WTC11 (cell line): ENCODE measurements around the gene NFIA. TPM values are rescaled to one million over a fixed set of nuclear protein-coding genes. Genes with fewer than 3 reads are reported as not detected.
A peak's percentile ranks its signal among the peaks of the same experiment; 100 is the strongest.

Experiments
- ATAC-seq: fragments of 200-7000 bp; cut with Tn5 transposase; 2 replicates; pipeline ENCODE4 v1.10.0; 2021; ENCODE audit warnings: mild to moderate bottlenecking, moderate library complexity
- CTCF ChIA-PET: fragments of 300-600 bp; sonication (Branson Sonifier 250); formaldehyde crosslinking; loops from one replicate; lab custom pipeline; 2021; ENCODE audit warnings: antibody characterized with exemption; lab: Charles Lee
- POLR2A ChIA-PET: fragments of 350-600 bp; sonication (Branson Sonifier 250); formaldehyde crosslinking; loops from one replicate; lab custom pipeline; 2021; ENCODE audit warnings: antibody characterized with exemption; lab: Charles Lee
- DNase-seq: peaks from one replicate; pipeline ENCODE4 v3.0.0; 2021; ENCODE audit warnings: low spot score
- H3K27ac Mint-ChIP-seq: 2 replicates; pipeline ENCODE4 v1.8.0; 2021; ENCODE audit warnings: mixed read lengths
- H3K27me3 Mint-ChIP-seq: 2 replicates; pipeline ENCODE4 v1.8.0; 2021; ENCODE audit warnings: low read depth, mild to moderate bottlenecking, moderate library complexity, mixed read lengths
- H3K36me3 Mint-ChIP-seq: 2 replicates; pipeline ENCODE4 v1.8.0; 2021; ENCODE audit warnings: mixed read lengths
- H3K4me1 Mint-ChIP-seq: 2 replicates; pipeline ENCODE4 v1.8.0; 2022; ENCODE audit warnings: mixed read lengths
- H3K4me3 Mint-ChIP-seq: 2 replicates; pipeline ENCODE4 v1.8.0; 2021; ENCODE audit warnings: mild to moderate bottlenecking, moderate library complexity, mixed read lengths
- H3K9me3 Mint-ChIP-seq: 2 replicates; pipeline ENCODE4 v1.8.0; 2021; ENCODE audit warnings: mixed read lengths
- ATF2 ChIP-seq: sonication (generic); formaldehyde crosslinking; IDR thresholded peaks from 2 replicates; pipeline ENCODE4 v1.8.1; 2022; ENCODE audit warnings: low read depth, missing genetic modification reagents, borderline replicate concordance
- EMX1 ChIP-seq: fragments of 250-450 bp; sonication (Bioruptor Pico); IDR thresholded peaks from 2 replicates; pipeline ENCODE4 v1.8.0; 2021; ENCODE audit warnings: mild to moderate bottlenecking
- FOXK1 ChIP-seq: sonication (generic); formaldehyde crosslinking; IDR thresholded peaks from 2 replicates; pipeline ENCODE4 v1.8.0; 2022; ENCODE audit warnings: mild to moderate bottlenecking, moderate library complexity, missing genetic modification reagents
- GRHL2 ChIP-seq: fragments of 250-450 bp; sonication (Bioruptor Pico); IDR thresholded peaks from 2 replicates; pipeline ENCODE4 v1.8.0; 2022; ENCODE audit warnings: mild to moderate bottlenecking, moderate library complexity; ENCODE audit not compliant: insufficient replicate concordance, severe bottlenecking
- GTF2I ChIP-seq: fragments of 250-450 bp; sonication (Bioruptor Pico); conservative IDR thresholded peaks from 2 replicates; pipeline ENCODE4 v1.4.0; 2021; ENCODE audit warnings: mild to moderate bottlenecking
- JAZF1 ChIP-seq: fragments of 250-450 bp; sonication (Bioruptor Pico); IDR thresholded peaks from 2 replicates; pipeline ENCODE4 v1.9.0; 2021; ENCODE audit warnings: moderate library complexity, mild to moderate bottlenecking, inconsistent platforms
- NFATC4 ChIP-seq: fragments of 250-450 bp; sonication (Bioruptor Pico); IDR thresholded peaks from 2 replicates; pipeline ENCODE4 v1.9.0; 2021; ENCODE audit warnings: mild to moderate bottlenecking
- NFYB ChIP-seq: sonication (generic); formaldehyde crosslinking; conservative IDR thresholded peaks from 2 replicates; pipeline ENCODE4 v1.8.0; 2022; ENCODE audit warnings: low read depth, missing genetic modification reagents
- SOX15 ChIP-seq: fragments of 250-450 bp; sonication (Bioruptor Pico); IDR thresholded peaks from 2 replicates; pipeline ENCODE4 v1.9.0; 2021; ENCODE audit warnings: mild to moderate bottlenecking
- STAT6 ChIP-seq: sonication (generic); formaldehyde crosslinking; conservative IDR thresholded peaks from 2 replicates; pipeline ENCODE4 v1.8.1; 2023; ENCODE audit warnings: mild to moderate bottlenecking, low read depth, missing genetic modification reagents, moderate library complexity
- TCF7 ChIP-seq: sonication (generic); formaldehyde crosslinking; IDR thresholded peaks from 2 replicates; pipeline ENCODE4 v1.8.0; 2022; ENCODE audit warnings: mild to moderate bottlenecking, low read depth, missing genetic modification reagents, moderate library complexity
- ZNF671 ChIP-seq: fragments of 250-450 bp; sonication (Bioruptor Pico); IDR thresholded peaks from 2 replicates; pipeline ENCODE4 v1.8.0; 2021; ENCODE audit warnings: mild to moderate bottlenecking
- total RNA-seq: library from RNA; stranded (reverse); gene quantifications from 3 replicates; pipeline ENCODE4 v1.2.3, GENCODE V29; 2021
- TF ChIP-seq, protein P1 (sequence below): sonication (generic); formaldehyde crosslinking; IDR thresholded peaks from 2 replicates; pipeline ENCODE4 v1.8.1; 2023; ENCODE audit warnings: mild to moderate bottlenecking, missing genetic modification reagents, moderate library complexity
- TF ChIP-seq, protein P2 (sequence below): sonication (generic); formaldehyde crosslinking; IDR thresholded peaks from 2 replicates; pipeline ENCODE4 v1.8.1; 2022; ENCODE audit warnings: low read depth, mild to moderate bottlenecking, moderate library complexity, missing genetic modification reagents, borderline replicate concordance

Gene NFIA
- total RNA-seq, 1 experiment from 2014 or later = 16.7 TPM

DNA sequence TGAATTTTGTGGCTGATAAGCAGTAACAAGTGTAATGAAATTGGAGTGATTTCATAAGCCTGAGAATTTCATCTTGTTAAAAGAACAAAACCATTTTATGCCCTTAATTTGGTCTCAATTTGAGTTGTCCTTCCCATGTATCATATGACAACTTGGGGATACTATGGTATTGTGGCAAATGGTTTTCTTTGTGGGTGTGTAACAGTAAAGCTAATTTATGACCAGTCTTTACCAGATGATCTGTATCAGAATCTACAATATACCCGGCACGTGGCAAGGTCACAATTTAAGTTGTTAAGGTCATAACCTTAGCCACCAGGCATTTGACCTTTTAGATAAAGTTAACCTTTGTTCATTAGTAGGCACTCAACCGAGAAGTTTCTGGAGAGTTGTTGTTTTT lies 9.1 kb downstream of the NFIA start (continued):
- no peak for TF ChIP-seq GRHL2 (CRISPR knock-in tag)
- TF ChIP-seq, all 79 proteins: peak for 0

- TF ChIP-seq FOXK1 (no peak), NFATC4 (CRISPR knock-in tag) (no peak), SOX15 (CRISPR knock-in tag) (no peak), ATF2 (CRISPR knock-in tag) (no peak), TCF7 (CRISPR knock-in tag) (no peak), NFYB (no peak), ZNF671 (no peak)
- DNase-seq (no peak), ATAC-seq (no peak)
- H3K27ac Mint-ChIP-seq = peak overlapping the region; percentile 11; the same call in 1 of the 2 replicates
- peaks cover 39% of the 10 kb centered on the region for H3K4me1 Mint-ChIP-seq
- no peaks in the 10 kb centered on the region; the same call in 1 of the 2 replicates for H3K36me3 Mint-ChIP-seq
- ChIA-PET POLR2A (no interaction called here), CTCF (interaction anchor here (1.5 kb wide), 1 partner anchor 13 kb away, joined by 4 read pairs; no protein-coding TSS in a partner anchor)
- no peaks in the 10 kb centered on the region for H3K27me3 Mint-ChIP-seq
- no peak overlapping the region for H3K4me3 Mint-ChIP-seq
- no peaks in the 10 kb centered on the region for H3K9me3 Mint-ChIP-seq
These were observed 10.3 kb downstream of the NFIA start for GRCh38 chr1:61092642-61093041.

DNA sequence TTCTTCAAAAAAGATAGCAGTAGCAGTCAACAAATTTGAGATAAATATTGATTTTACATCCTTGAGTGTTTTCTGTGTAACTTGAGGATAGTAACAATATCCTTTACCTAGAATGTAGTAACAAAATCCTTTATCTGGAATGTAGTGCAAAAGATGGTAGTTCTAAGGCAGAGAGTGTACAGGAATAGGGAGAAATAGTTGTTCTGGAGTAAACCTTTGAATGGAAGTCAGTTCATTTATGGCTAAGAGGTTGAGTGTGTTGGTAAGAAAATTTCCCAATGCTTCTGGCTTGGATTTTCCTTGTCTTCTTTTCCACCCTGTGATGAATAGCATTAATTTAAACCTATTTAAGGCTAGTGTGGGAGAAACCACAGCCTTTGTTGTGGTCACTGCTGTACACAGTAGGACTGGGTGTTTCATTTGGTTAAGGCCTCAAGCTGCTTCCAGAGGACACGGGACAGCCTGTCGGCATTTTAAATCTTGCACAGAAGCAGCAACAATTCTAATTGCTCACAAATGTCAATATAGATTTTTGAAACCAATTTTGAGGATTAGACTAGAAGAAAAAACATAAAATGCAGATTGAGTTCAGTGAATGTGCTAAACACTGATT lies 11.3 kb downstream of the NFIA start:
- no peak for ATAC-seq
- no peak for TF ChIP-seq JAZF1
- TF ChIP-seq, protein P1, sequence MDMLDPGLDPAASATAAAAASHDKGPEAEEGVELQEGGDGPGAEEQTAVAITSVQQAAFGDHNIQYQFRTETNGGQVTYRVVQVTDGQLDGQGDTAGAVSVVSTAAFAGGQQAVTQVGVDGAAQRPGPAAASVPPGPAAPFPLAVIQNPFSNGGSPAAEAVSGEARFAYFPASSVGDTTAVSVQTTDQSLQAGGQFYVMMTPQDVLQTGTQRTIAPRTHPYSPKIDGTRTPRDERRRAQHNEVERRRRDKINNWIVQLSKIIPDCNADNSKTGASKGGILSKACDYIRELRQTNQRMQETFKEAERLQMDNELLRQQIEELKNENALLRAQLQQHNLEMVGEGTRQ (CRISPR knock-in tag) = no peak
- TF ChIP-seq EMX1 = no peak
- TF ChIP-seq, all 79 proteins: peak for 0
- no peaks in the 10 kb centered on the region for H3K9me3 Mint-ChIP-seq
- CTCF ChIA-PET = interaction anchor here (0.8 to 1.5 kb wide), 3 partner anchors 10 to 245 kb away, joined by 3 to 4 read pairs (median 3); no protein-coding TSS in a partner anchor
- H3K36me3 Mint-ChIP-seq = no peaks in the 10 kb centered on the region
- POLR2A ChIA-PET = no interaction called here
- DNase-seq = no peak
- peaks cover 29% of the 10 kb centered on the region for H3K4me1 Mint-ChIP-seq
- no peak overlapping the region for H3K4me3 Mint-ChIP-seq
- H3K27me3 Mint-ChIP-seq = no peaks in the 10 kb centered on the region
- peak overlapping the region; percentile 9; the same call in 1 of the 2 replicates for H3K27ac Mint-ChIP-seq

GRCh38 chr1:61094677-61095469 lies 12.5 kb downstream of the NFIA start:
- CTCF ChIA-PET = interaction anchor here (0.8 kb wide), 1 partner anchor 246 kb away, joined by 3 read pairs; no protein-coding TSS in a partner anchor
- Mint-ChIP-seq H3K4me1 (peaks cover 21% of the 10 kb centered on the region), H3K27ac (no peak overlapping the region), H3K9me3 (no peaks in the 10 kb centered on the region), H3K27me3 (no peaks in the 10 kb centered on the region), H3K4me3 (no peak overlapping the region), H3K36me3 (no peaks in the 10 kb centered on the region)
- POLR2A ChIA-PET = no interaction called here
- DNase-seq = no peak
- TF ChIP-seq, protein P2, sequence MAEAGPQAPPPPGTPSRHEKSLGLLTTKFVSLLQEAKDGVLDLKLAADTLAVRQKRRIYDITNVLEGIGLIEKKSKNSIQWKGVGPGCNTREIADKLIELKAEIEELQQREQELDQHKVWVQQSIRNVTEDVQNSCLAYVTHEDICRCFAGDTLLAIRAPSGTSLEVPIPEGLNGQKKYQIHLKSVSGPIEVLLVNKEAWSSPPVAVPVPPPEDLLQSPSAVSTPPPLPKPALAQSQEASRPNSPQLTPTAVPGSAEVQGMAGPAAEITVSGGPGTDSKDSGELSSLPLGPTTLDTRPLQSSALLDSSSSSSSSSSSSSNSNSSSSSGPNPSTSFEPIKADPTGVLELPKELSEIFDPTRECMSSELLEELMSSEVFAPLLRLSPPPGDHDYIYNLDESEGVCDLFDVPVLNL (CRISPR knock-in tag) = no peak
- no peak for ATAC-seq

DNA sequence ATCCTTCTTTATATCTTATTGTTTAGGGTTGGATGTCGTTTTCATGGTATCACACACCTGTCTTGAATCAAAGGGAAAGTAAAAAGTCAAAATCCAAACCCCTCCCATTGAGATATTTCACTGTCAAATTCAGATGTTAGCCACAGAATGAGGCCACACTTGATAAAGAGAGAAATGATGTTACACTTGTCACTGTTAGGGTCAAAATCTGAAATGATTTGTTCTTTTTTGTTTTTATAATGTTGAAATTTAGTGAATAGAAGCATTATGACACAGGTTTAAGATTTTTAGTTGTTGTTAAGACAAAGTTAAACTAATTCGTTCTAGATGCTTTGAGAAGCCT lies 13.1 kb downstream of the NFIA start:
- Mint-ChIP-seq H3K27ac (no peak overlapping the region), H3K27me3 (no peaks in the 10 kb centered on the region), H3K4me3 (no peak overlapping the region), H3K9me3 (no peaks in the 10 kb centered on the region), H3K36me3 (no peaks in the 10 kb centered on the region), H3K4me1 (peaks cover 21% of the 10 kb centered on the region)
- ChIA-PET POLR2A (no interaction called here), CTCF (no interaction called here)
- DNase-seq (no peak), ATAC-seq (no peak)
- TF ChIP-seq STAT6 (CRISPR knock-in tag) = no peak
- TF ChIP-seq GTF2I (CRISPR knock-in tag) = no peak
- TF ChIP-seq EMX1 = no peak
